Keratinocyte (primary cell): Measurements from ENCODE around the gene USF3.

Source experiments
- CTCF ChIP-seq, 3 experiments: IDR thresholded peaks in 1 of 3; conservative IDR thresholded peaks in 1 of 3; optimal IDR thresholded peaks in 1 of 3; 2 replicates in 2 of 3; 3 replicates in 1 of 3; pipeline versions ENCODE3 to v1.5.1; 2011; ENCODE audit warnings: low read length in 3 of 3, mild to moderate bottlenecking in 3 of 3, moderate library complexity in 2 of 3, control low read depth in 1 of 3, inconsistent platforms in 1 of 3; ENCODE audit not compliant: insufficient read depth in 2 of 3; ENCODE audit errors: extremely low read depth in 1 of 3
- EZH2 ChIP-seq: IDR thresholded peaks from one replicate; pipeline ENCODE4 v1.6.1; 2012; ENCODE audit warnings: inconsistent platforms, mild to moderate bottlenecking, low read length, moderate library complexity

GRCh38 chr3:113638910-113639309, 57.5 kb downstream of the USF3 start:
- TF ChIP-seq CTCF (optimal IDR thresholded peaks at IDR 0.05 in 1 of 3, IDR thresholded peaks at IDR 0.05 in 1 of 3, conservative IDR thresholded peaks at IDR 0.05 in 1 of 3; ENCODE audit: extremely low read depth in 1 of 3, insufficient read depth in 2 of 3, low read length in 3 of 3) (no peak), EZH2 (no peak)
